GM10266 (cell line): Measurements from ENCODE around the gene PPP1R13B.

ENCODE experiments used
- DNase-seq: peaks from one replicate; pipeline ENCODE4 v3.0.0; 2012; ENCODE audit errors: extremely low spot score
- TF ChIP-seq, protein P1 (sequence below): IDR thresholded peaks from 2 replicates; pipeline ENCODE4 v1.5.1; 2012; ENCODE audit warnings: mild to moderate bottlenecking, low read depth; ENCODE audit not compliant: control insufficient read depth, insufficient read depth; ENCODE audit errors: missing control alignments

The PPP1R13B gene

DNA sequence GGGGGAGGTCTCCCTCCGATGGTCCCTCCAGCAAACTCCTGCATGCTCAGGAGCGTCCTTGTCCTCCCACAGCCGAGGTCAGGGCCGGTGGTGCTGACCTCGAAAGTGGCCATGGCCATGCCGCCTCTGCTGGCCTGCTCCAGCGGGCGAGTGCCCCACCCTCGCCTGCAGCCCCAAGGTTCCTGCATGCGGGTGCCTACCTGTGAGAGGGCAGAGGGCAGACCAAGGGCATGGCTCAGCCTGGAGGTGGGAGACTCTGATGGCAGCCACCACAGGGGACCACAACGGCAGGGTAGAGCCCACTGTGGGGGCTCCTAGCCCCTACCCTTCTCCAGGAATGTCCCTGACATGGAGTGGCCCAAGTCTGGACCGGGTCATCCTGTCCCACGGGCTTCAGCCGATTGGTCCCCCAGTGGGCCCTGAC, 38.1 kb upstream of the PPP1R13B start:
- DNase-seq, result no peak
- TF ChIP-seq, protein P1, sequence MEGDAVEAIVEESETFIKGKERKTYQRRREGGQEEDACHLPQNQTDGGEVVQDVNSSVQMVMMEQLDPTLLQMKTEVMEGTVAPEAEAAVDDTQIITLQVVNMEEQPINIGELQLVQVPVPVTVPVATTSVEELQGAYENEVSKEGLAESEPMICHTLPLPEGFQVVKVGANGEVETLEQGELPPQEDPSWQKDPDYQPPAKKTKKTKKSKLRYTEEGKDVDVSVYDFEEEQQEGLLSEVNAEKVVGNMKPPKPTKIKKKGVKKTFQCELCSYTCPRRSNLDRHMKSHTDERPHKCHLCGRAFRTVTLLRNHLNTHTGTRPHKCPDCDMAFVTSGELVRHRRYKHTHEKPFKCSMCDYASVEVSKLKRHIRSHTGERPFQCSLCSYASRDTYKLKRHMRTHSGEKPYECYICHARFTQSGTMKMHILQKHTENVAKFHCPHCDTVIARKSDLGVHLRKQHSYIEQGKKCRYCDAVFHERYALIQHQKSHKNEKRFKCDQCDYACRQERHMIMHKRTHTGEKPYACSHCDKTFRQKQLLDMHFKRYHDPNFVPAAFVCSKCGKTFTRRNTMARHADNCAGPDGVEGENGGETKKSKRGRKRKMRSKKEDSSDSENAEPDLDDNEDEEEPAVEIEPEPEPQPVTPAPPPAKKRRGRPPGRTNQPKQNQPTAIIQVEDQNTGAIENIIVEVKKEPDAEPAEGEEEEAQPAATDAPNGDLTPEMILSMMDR, result no peak

DNA sequence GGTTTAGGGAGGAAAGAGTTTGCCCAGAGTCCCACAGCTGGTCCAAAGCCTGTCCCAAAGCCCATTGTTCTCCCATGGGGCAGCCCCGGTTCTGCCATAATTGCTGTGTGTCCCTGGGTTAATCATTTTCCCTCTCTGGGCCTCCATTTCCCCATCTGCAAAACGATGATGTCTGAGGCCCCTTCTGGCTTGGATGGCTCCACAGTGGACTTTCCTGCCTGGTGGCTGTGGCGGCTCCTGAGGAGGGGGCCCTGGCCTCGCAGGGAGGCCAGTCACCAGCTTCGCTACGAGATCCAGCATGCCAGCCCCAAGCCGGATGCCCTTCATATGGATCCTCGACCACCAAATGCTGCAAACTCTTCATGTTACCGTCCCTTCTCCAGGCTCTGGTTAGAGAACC, 37.5 kb upstream of the PPP1R13B start:
- no peak for DNase-seq
- TF ChIP-seq, protein P1, result no peak

GRCh38 chr14:103883263-103883523, 35.8 kb upstream of the PPP1R13B start:
- TF ChIP-seq, protein P1, result no peak
- no peak for DNase-seq

DNA sequence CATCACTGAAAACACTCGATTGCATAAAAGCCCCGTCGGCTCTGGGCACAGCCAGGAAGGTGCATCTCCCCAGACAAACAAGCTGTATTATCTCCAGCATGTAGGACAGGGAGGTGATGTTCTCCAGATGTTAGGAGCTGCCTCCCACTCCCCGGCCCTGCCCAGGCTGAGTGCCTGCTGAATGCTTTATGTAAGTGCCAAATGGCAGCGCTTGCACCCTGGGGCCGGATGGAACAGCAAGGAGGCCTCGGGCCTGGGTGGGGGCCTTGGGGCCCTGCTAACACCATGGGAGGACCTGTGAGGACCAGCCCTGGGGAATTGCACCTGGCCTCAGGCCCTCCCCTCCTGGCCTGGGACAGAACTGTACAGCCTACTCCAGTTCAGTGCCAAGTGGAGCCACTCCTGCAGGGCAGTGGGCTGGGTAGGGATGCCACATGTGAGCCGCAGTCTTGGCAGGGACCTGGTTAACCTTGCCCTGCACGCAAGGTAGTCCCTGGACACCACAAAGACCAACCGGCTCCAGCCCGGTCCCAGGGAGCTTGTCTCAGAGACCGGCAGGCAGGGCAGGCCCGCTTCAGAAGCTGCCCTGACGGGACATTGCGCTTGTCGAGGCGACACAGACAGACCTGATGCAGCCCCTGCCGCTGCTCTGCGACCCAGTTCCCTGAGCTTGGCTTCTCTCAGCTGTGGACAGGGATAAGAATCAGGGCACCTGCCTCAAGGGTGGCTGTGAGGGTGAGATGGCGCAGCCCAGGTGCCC, 35.3 kb upstream of the PPP1R13B start:
- no peak for DNase-seq
- TF ChIP-seq, protein P1, result no peak

- DNase-seq, result no peak
- TF ChIP-seq, protein P1, result no peak
Observed at GRCh38 chr14:103881268-103882201, 34.2 kb upstream of the PPP1R13B start.

DNA sequence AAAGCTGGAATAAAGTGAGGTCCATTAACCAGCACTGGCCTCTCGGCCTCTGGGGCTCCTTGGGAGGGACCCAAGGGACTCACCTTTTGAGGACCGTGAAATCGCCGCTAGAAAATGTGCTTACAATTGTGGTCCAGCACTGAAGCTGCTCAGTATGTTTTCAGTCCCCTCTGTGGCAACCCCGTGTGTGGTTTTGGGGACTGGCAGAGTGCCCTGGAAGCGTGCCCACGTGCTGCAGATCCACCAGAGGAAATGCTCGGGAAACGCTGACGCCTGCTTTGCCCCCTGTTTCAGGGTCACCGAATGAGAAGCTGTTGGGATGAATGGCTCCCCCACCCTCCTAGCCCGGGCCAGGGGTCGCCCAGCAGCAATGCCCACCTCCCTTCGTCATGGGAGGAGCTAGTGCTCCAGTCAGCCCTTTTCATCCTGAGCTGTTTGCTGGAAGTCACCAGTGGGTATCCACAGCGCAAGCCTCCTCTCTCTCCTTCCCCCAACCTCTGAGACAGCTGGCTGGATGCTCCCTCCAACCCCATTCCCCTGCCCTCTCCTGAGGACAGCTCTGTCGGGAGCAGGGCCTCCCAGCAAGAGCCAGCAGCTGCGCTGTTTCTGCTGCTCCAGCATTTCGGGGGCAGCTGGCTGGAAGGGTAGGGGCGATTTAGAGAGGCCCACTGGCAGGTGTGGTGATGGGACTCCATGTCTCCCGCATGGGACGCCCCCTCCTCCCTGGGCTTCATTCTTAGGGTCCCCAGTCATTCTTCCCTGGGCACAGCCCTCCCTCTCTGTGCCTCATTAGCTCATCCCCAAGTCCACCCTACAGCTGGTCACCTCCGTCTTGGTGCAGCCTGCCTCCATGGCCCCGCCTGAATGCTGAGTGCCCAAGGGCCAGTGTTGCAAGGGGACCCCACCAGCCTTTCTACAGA, 33.2 kb upstream of the PPP1R13B start:
- TF ChIP-seq, protein P1, result no peak
- no peak for DNase-seq
